OCI-LY3 (cell line): ENCODE results near the gene ZNF296.

Experiments used
- H2AFZ ChIP-seq: fragments of 200-600, 300-600 bp; shearing (Covaris generic); 2 replicates; pipeline ENCODE4 v1.6.0; 2014; ENCODE audit warnings: antibody characterized with exemption, low read depth, low read length
- H3K27ac ChIP-seq: fragments of 200-600, 300-600 bp; sonication (generic); 2 replicates; pipeline ENCODE4 v1.5.1; 2014; ENCODE audit warnings: mild to moderate bottlenecking, low read length, moderate library complexity, mixed read lengths
- H3K27me3 ChIP-seq: fragments of 200-600, 300-600 bp; sonication (generic); 2 replicates; pipeline ENCODE4 v1.6.1; 2014; ENCODE audit warnings: low read depth, low read length, mixed read lengths
- H3K36me3 ChIP-seq: fragments of 200-600, 300-600 bp; sonication (generic); replicated peaks from 2 replicates; pipeline ENCODE3; 2014; ENCODE audit warnings: low read depth, low read length, mixed read lengths
- H3K4me1 ChIP-seq: fragments of 300-600, 200-600 bp; sonication (generic); 2 replicates; pipeline ENCODE4 v1.6.1; 2014; ENCODE audit warnings: low read length, mixed read lengths
- H3K4me2 ChIP-seq: fragments of 200-600, 300-600 bp; sonication (generic); 2 replicates; pipeline ENCODE4 v1.6.1; 2014; ENCODE audit warnings: low read length, mixed read lengths
- H3K4me3 ChIP-seq: fragments of 300-600, 200-600 bp; sonication (generic); 2 replicates; pipeline ENCODE4 v1.5.1; 2014; ENCODE audit warnings: antibody characterized with exemption, mild to moderate bottlenecking, low read length, moderate library complexity
- H3K79me2 ChIP-seq: fragments of 300-600, 200-600 bp; shearing (Covaris generic); 2 replicates; pipeline ENCODE4 v1.6.1; 2014; ENCODE audit warnings: mild to moderate bottlenecking, low read length, mixed read lengths
- H3K9ac ChIP-seq: fragments of 300-600, 200-600 bp; shearing (Covaris generic); 2 replicates; pipeline ENCODE4 v1.6.0; 2014; ENCODE audit warnings: mild to moderate bottlenecking, low read length, moderate library complexity
- H3K9me3 ChIP-seq: fragments of 200-600, 300-600 bp; shearing (Covaris generic); 2 replicates; pipeline ENCODE4 v1.6.1; 2014; ENCODE audit warnings: low read length, mixed read lengths; ENCODE audit not compliant: insufficient read depth
- H4K20me1 ChIP-seq: fragments of 200-600, 300-600 bp; sonication (generic); 2 replicates; pipeline ENCODE4 v1.6.1; 2016; ENCODE audit warnings: low read length, mixed read lengths; ENCODE audit not compliant: insufficient read depth
- EZH2phosphoT487 ChIP-seq: fragments of 200-600 bp; shearing (Covaris generic); IDR thresholded peaks from 2 replicates; pipeline ENCODE4 v1.6.1; 2018; ENCODE audit warnings: antibody characterized with exemption, mixed run types, low read depth
- TF ChIP-seq, protein P1 (sequence below): fragments of 200-600, 300-600 bp; sonication (generic); IDR thresholded peaks from 2 replicates; pipeline ENCODE4 v1.5.1; 2014; ENCODE audit warnings: antibody characterized with exemption, low read length, low read depth

ZNF296 gene

GRCh38 chr19:45070214-45070613 is 6.1 kb downstream of the ZNF296 start:
- Histone ChIP-seq H3K36me3 (peaks cover 60% of the 10 kb centered on the region), H3K27ac (no peak overlapping the region), H3K27me3 (no peaks in the 10 kb centered on the region), H3K9me3 (no peaks in the 10 kb centered on the region), H3K4me1 (peaks cover 10% of the 10 kb centered on the region), H4K20me1 (peaks cover 31% of the 10 kb centered on the region), H3K9ac (no peak overlapping the region), H3K4me2 (no peak overlapping the region), H3K4me3 (no peak overlapping the region), H3K79me2 (peaks cover 44% of the 10 kb centered on the region), H2AFZ (no peak overlapping the region)
- TF ChIP-seq EZH2phosphoT487: no peak
- TF ChIP-seq, protein P1, sequence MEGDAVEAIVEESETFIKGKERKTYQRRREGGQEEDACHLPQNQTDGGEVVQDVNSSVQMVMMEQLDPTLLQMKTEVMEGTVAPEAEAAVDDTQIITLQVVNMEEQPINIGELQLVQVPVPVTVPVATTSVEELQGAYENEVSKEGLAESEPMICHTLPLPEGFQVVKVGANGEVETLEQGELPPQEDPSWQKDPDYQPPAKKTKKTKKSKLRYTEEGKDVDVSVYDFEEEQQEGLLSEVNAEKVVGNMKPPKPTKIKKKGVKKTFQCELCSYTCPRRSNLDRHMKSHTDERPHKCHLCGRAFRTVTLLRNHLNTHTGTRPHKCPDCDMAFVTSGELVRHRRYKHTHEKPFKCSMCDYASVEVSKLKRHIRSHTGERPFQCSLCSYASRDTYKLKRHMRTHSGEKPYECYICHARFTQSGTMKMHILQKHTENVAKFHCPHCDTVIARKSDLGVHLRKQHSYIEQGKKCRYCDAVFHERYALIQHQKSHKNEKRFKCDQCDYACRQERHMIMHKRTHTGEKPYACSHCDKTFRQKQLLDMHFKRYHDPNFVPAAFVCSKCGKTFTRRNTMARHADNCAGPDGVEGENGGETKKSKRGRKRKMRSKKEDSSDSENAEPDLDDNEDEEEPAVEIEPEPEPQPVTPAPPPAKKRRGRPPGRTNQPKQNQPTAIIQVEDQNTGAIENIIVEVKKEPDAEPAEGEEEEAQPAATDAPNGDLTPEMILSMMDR: no peak

GRCh38 chr19:45069056-45069455 is 7.2 kb downstream of the ZNF296 start:
- peaks cover 58% of the 10 kb centered on the region for H3K36me3 ChIP-seq
- H2AFZ ChIP-seq: no peak overlapping the region
- H3K9ac ChIP-seq: no peak overlapping the region
- no peak overlapping the region for H3K4me2 ChIP-seq
- H3K27me3 ChIP-seq: no peaks in the 10 kb centered on the region
- no peaks in the 10 kb centered on the region for H3K9me3 ChIP-seq
- peaks cover 22% of the 10 kb centered on the region for H4K20me1 ChIP-seq
- no peaks in the 10 kb centered on the region for H3K4me1 ChIP-seq
- peaks cover 32% of the 10 kb centered on the region for H3K79me2 ChIP-seq
- no peak overlapping the region for H3K4me3 ChIP-seq
- no peak overlapping the region for H3K27ac ChIP-seq
- no peak for TF ChIP-seq EZH2phosphoT487
- TF ChIP-seq, protein P1: no peak

- no peak overlapping the region for H3K4me2 ChIP-seq
- H3K79me2 ChIP-seq: peaks cover 23% of the 10 kb centered on the region; the same call in 1 of the 2 replicates
- H3K4me3 ChIP-seq: no peak overlapping the region
- H3K36me3 ChIP-seq: peaks cover 63% of the 10 kb centered on the region
- TF ChIP-seq, protein P1: no peak
- TF ChIP-seq EZH2phosphoT487: no peak
- no peaks in the 10 kb centered on the region for H3K4me1 ChIP-seq
- H3K9me3 ChIP-seq: no peaks in the 10 kb centered on the region
- H3K27me3 ChIP-seq: no peaks in the 10 kb centered on the region
- H3K27ac ChIP-seq: no peak overlapping the region
- H2AFZ ChIP-seq: no peak overlapping the region
- no peak overlapping the region for H3K9ac ChIP-seq
- H4K20me1 ChIP-seq: peaks cover 22% of the 10 kb centered on the region
Measured at GRCh38 chr19:45068041-45068440, 8.2 kb downstream of the ZNF296 start.

DNA sequence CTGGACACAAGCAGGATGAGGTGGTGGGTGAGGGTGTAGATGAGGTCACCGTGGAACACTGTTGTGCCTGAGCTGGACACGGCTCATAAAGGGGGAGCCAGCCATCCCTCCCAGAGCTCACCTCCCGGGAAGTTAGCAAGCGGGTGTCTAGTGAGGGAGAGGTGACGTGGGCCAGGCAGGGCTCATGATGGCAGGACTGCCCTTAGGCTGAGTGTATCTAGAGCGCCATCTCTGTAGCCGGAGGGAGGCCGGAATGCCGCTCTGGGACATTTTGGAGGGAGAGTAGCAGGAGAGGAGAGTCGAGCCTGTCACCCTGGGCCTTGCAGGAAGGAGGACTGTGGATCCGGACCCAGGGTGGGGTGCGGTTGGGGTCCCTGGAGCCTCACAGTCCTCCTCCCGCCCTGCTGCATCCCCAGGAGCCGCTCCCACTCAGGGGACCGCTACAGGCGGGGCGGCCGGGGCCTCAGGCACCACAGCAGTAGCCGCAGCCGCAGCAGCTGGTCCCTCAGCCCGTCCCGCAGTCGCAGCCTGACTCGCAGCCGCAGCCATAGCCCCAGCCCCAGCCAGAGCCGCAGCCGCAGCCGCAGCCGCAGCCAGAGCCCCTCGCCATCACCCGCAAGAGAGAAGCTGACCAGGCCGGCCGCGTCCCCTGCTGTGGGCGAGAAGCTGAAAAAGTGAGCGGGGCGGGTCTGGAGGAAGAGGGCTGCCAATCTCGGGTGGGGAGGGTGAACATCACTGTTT is 9.2 kb downstream of the ZNF296 start:
- peaks cover 62% of the 10 kb centered on the region for H3K36me3 ChIP-seq

More for the DNA sequence above, 9.2 kb downstream of the ZNF296 start:
- H3K4me1 ChIP-seq: no peaks in the 10 kb centered on the region
- no peak overlapping the region for H2AFZ ChIP-seq
- H3K9me3 ChIP-seq: no peaks in the 10 kb centered on the region
- no peak overlapping the region for H3K4me2 ChIP-seq
- H3K79me2 ChIP-seq: peaks cover 13% of the 10 kb centered on the region; the same call in 1 of the 2 replicates
- H3K4me3 ChIP-seq: no peak overlapping the region
- H3K27me3 ChIP-seq: no peaks in the 10 kb centered on the region
- no peak overlapping the region for H3K9ac ChIP-seq
- TF ChIP-seq, protein P1: no peak
- no peak for TF ChIP-seq EZH2phosphoT487
- H3K27ac ChIP-seq: no peak overlapping the region
- peaks cover 17% of the 10 kb centered on the region for H4K20me1 ChIP-seq
